Measurements from ENCODE around the gene HIPK1. TPM values are rescaled to one million over a fixed set of nuclear protein-coding genes. Genes with fewer than 3 reads are reported as not detected.
"Not testable (repeated sequence)": the region's sequence is repeated elsewhere in the genome, so short reads cannot be mapped to it uniquely, and the experiment has no call there.

The HIPK1 gene
- total and polyA plus RNA-seq, 10 donors = 7.1 to 92.3 (median 75.5) TPM

- Histone ChIP-seq H3K4me1 (no peaks in the 10 kb centered on the region), H3K4me3 (no peak overlapping the region), H3K27me3 (replicated peaks in 1 of 7) (peaks cover 0 to 4% (median 0%) of the 10 kb centered on the region in 7 donors), H3K9me3 (no peaks in the 10 kb centered on the region), H3K36me3 (no peaks in the 10 kb centered on the region), H3K27ac (no peak overlapping the region)
- no peak for DNase-seq
- no peak for TF ChIP-seq POLR2AphosphoS5 (IDR thresholded peaks at IDR 0.05)
- TF ChIP-seq POLR2A (IDR thresholded peaks at IDR 0.05) = no peak
- no peak for TF ChIP-seq CTCF (IDR thresholded peaks at IDR 0.05 in 8 of 11, conservative IDR thresholded peaks at IDR 0.05 in 3 of 11)
- intact Hi-C loops (cut with DNase I; ENCODE audit: low total_unique reads) = no loop called here
- WGBS, 5 donors = 63 to 72% (median 67%) methylated on average over 9 of the region's 9 CpGs
Observed at GRCh38 chr1:114010433-114011184, 81.5 kb downstream of the HIPK1 start.

GRCh38 chr1:114011796-114012195 is 82.7 kb downstream of the HIPK1 start:
- no peaks in the 10 kb centered on the region for H3K36me3 ChIP-seq
- H3K4me3 ChIP-seq = no peak overlapping the region
- H3K4me1 ChIP-seq = no peaks in the 10 kb centered on the region
- intact Hi-C loops (cut with DNase I; ENCODE audit: low total_unique reads) = no loop called here
- no peak for DNase-seq
- H3K9me3 ChIP-seq = no peaks in the 10 kb centered on the region
- H3K27ac ChIP-seq = no peak overlapping the region
- TF ChIP-seq POLR2A (IDR thresholded peaks at IDR 0.05) (no peak), POLR2AphosphoS5 (IDR thresholded peaks at IDR 0.05) (no peak)
- H3K27me3 ChIP-seq (replicated peaks in 1 of 7) = peaks cover 0 to 4% (median 0%) of the 10 kb centered on the region in 7 donors

GRCh38 chr1:114015075-114015474 is 86.0 kb downstream of the HIPK1 start:
- Histone ChIP-seq H3K4me1 (no peaks in the 10 kb centered on the region), H3K27ac (no peak overlapping the region), H3K27me3 (replicated peaks in 1 of 7) (peaks cover 0 to 4% (median 0%) of the 10 kb centered on the region in 7 donors), H3K36me3 (no peaks in the 10 kb centered on the region), H3K4me3 (no peak overlapping the region), H3K9me3 (peaks cover 0 to 9% (median 0%) of the 10 kb centered on the region in 8 donors)
- WGBS, 5 donors = 81 to 95% (median 83%) methylated on average over 2 of the region's 2 CpGs
- intact Hi-C loops (cut with DNase I; ENCODE audit: low total_unique reads) = no loop called here
- no peak for TF ChIP-seq CTCF (IDR thresholded peaks at IDR 0.05 in 8 of 11, conservative IDR thresholded peaks at IDR 0.05 in 3 of 11)
- TF ChIP-seq POLR2A (IDR thresholded peaks at IDR 0.05) = no peak
- no peak for TF ChIP-seq POLR2AphosphoS5 (IDR thresholded peaks at IDR 0.05)
- DNase-seq = no peak

GRCh38 chr1:114019724-114020123 is 90.6 kb downstream of the HIPK1 start:
- H3K27ac ChIP-seq; DNase-seq; H3K4me1 ChIP-seq; H3K27me3 ChIP-seq (replicated peaks in 1 of 7); H3K36me3 ChIP-seq; H3K4me3 ChIP-seq; intact Hi-C loops (cut with DNase I; ENCODE audit: low total_unique reads): not testable (repeated sequence)
- 86 to 90% (median 87%) methylated on average over 3 of the region's 3 CpGs for WGBS, 5 donors
- peaks cover 0 to 13% (median 0%) of the 10 kb centered on the region in 8 donors for H3K9me3 ChIP-seq

- Histone ChIP-seq H3K4me3 (no peak overlapping the region), H3K27ac (no peak overlapping the region), H3K36me3 (no peaks in the 10 kb centered on the region), H3K4me1 (no peaks in the 10 kb centered on the region), H3K27me3 (replicated peaks in 1 of 7) (no peaks in the 10 kb centered on the region), H3K9me3 (peaks cover 0 to 13% (median 0%) of the 10 kb centered on the region in 8 donors)
- WGBS, 5 donors = 78 to 84% (median 80%) methylated on average over 4 of the region's 4 CpGs
- no peak for TF ChIP-seq POLR2AphosphoS5 (IDR thresholded peaks at IDR 0.05)
- no peak for TF ChIP-seq POLR2A (IDR thresholded peaks at IDR 0.05)
- TF ChIP-seq CTCF (IDR thresholded peaks at IDR 0.05 in 8 of 11, conservative IDR thresholded peaks at IDR 0.05 in 3 of 11) = no peak
- intact Hi-C loops (cut with DNase I; ENCODE audit: low total_unique reads) = no loop called here
- DNase-seq = no peak
Observed at GRCh38 chr1:114021665-114022099, 92.6 kb downstream of the HIPK1 start.

Measured in spleen (tissue), 11 donors.